ENCODE measurements around the gene JARID2. TPM values are rescaled to one million over a fixed set of nuclear protein-coding genes. Genes with fewer than 3 reads are reported as not detected.
A peak's percentile ranks its signal among the peaks of the same experiment; 100 is the strongest.

JARID2 gene
- total and polyA plus RNA-seq, 4 donors = 15.4 to 25.5 (median 23.1) TPM

- Histone ChIP-seq H3K27me3 (ENCODE audit: control insufficient read depth, insufficient read depth, low read length) (no peaks in the 10 kb centered on the region), H3K4me1 (ENCODE audit: control insufficient read depth, insufficient read depth, low read length) (peaks cover 4% of the 10 kb centered on the region), H3K36me3 (ENCODE audit: control insufficient read depth, insufficient read depth, low read length) (no peaks in the 10 kb centered on the region), H3K4me3 (ENCODE audit: low read depth, low read length) (no peak overlapping the region), H3K9me3 (ENCODE audit: control insufficient read depth, insufficient read depth, low read length) (no peaks in the 10 kb centered on the region), H3K27ac (ENCODE audit: low read depth, low read length) (no peak overlapping the region)
- DNase-seq (ENCODE audit: low read depth in 4 of 6, low spot score in 6 of 6) = no peak
- WGBS (ENCODE audit: insufficient coverage) = 95% methylated on average over 6 of the region's 9 CpGs
Measured at GRCh38 chr6:15452182-15452941, 206.5 kb downstream of the JARID2 start.

DNA sequence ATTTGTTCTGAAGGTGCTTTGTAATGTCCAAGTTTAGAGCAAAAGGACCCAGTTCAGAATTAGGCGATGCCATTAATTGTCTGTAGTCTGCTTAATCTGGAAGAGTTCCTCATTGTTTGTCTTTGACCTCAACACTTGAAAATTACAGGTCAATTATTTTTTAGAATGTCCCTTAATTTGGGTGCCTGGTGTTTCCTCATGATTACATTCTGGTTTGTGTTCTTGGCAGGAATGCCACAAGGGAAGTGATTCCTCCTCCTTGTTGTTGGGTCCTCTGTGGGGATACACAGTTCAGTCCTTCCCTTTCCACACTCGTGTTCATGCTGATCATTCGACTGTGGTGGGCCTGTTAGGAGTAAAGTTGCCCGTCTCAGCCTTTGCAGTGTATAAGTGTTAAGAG, 207.3 kb downstream of the JARID2 start:
- Histone ChIP-seq H3K4me3 (ENCODE audit: low read depth, low read length) (no peak overlapping the region), H3K27me3 (ENCODE audit: control insufficient read depth, insufficient read depth, low read length) (no peaks in the 10 kb centered on the region), H3K9me3 (ENCODE audit: control insufficient read depth, insufficient read depth, low read length) (no peaks in the 10 kb centered on the region), H3K27ac (ENCODE audit: low read depth, low read length) (no peak overlapping the region), H3K4me1 (ENCODE audit: control insufficient read depth, insufficient read depth, low read length) (peaks cover 4% of the 10 kb centered on the region), H3K36me3 (ENCODE audit: control insufficient read depth, insufficient read depth, low read length) (no peaks in the 10 kb centered on the region)
- DNase-seq (ENCODE audit: low read depth in 4 of 6, low spot score in 6 of 6) = no peak
- WGBS (ENCODE audit: insufficient coverage) = 100% methylated on average over 1 of the region's 4 CpGs

DNA sequence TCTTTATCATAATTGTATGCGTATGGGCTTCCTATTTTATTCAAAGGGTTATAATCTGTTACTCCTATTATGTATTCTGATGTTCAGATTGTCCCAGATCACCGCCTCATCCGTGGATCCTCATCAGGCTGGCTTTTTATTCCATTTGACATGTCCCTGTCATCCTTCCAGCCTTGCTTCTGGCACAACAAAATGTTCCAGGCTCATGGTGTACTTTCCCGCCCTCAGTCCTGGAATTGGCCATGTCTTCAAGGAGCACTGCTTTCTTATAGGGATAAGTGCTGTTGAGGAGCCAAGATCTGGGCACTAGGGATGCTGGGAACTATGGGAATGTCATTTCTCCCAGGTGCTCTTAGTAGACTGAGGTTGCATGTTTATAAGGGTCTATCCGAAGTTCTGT, 207.8 kb downstream of the JARID2 start:
- Histone ChIP-seq H3K4me3 (ENCODE audit: low read depth, low read length) (no peak overlapping the region), H3K9me3 (ENCODE audit: control insufficient read depth, insufficient read depth, low read length) (no peaks in the 10 kb centered on the region), H3K36me3 (ENCODE audit: control insufficient read depth, insufficient read depth, low read length) (no peaks in the 10 kb centered on the region), H3K4me1 (ENCODE audit: control insufficient read depth, insufficient read depth, low read length) (peaks cover 9% of the 10 kb centered on the region), H3K27ac (ENCODE audit: low read depth, low read length) (no peak overlapping the region), H3K27me3 (ENCODE audit: control insufficient read depth, insufficient read depth, low read length) (no peaks in the 10 kb centered on the region)
- no peak for DNase-seq (ENCODE audit: low read depth in 4 of 6, low spot score in 6 of 6)
- WGBS (ENCODE audit: insufficient coverage) = 92% methylated on average over 2 of the region's 5 CpGs

GRCh38 chr6:15456422-15456821, 210.6 kb downstream of the JARID2 start:
- Histone ChIP-seq H3K36me3 (ENCODE audit: control insufficient read depth, insufficient read depth, low read length) (no peaks in the 10 kb centered on the region), H3K4me3 (ENCODE audit: low read depth, low read length) (no peak overlapping the region), H3K9me3 (ENCODE audit: control insufficient read depth, insufficient read depth, low read length) (no peaks in the 10 kb centered on the region), H3K27me3 (ENCODE audit: control insufficient read depth, insufficient read depth, low read length) (no peaks in the 10 kb centered on the region), H3K4me1 (ENCODE audit: control insufficient read depth, insufficient read depth, low read length) (peaks cover 15% of the 10 kb centered on the region), H3K27ac (ENCODE audit: low read depth, low read length) (no peak overlapping the region)
- DNase-seq (ENCODE audit: low read depth in 4 of 6, low spot score in 6 of 6) = no peak
- WGBS (ENCODE audit: insufficient coverage) = no CpG with 5 or more reads among the region's 2 CpGs

- H3K36me3 ChIP-seq (ENCODE audit: control insufficient read depth, insufficient read depth, low read length) = no peaks in the 10 kb centered on the region
- DNase-seq (ENCODE audit: low read depth in 4 of 6, low spot score in 6 of 6) = no peak
- WGBS (ENCODE audit: insufficient coverage) = 64% methylated on average over 2 of the region's 4 CpGs
- H3K27me3 ChIP-seq (ENCODE audit: control insufficient read depth, insufficient read depth, low read length) = no peaks in the 10 kb centered on the region
- no peaks in the 10 kb centered on the region for H3K9me3 ChIP-seq (ENCODE audit: control insufficient read depth, insufficient read depth, low read length)
- H3K4me3 ChIP-seq (ENCODE audit: low read depth, low read length) = no peak overlapping the region
- H3K4me1 ChIP-seq (ENCODE audit: control insufficient read depth, insufficient read depth, low read length) = peaks cover 15% of the 10 kb centered on the region
- no peak overlapping the region for H3K27ac ChIP-seq (ENCODE audit: low read depth, low read length)
Measured at GRCh38 chr6:15457121-15457650, 211.3 kb downstream of the JARID2 start.

- H3K4me3 ChIP-seq (ENCODE audit: low read depth, low read length) = no peak overlapping the region
- no peaks in the 10 kb centered on the region for H3K9me3 ChIP-seq (ENCODE audit: control insufficient read depth, insufficient read depth, low read length)
- no peaks in the 10 kb centered on the region for H3K27me3 ChIP-seq (ENCODE audit: control insufficient read depth, insufficient read depth, low read length)
- no peak overlapping the region for H3K27ac ChIP-seq (ENCODE audit: low read depth, low read length)
- peaks cover 15% of the 10 kb centered on the region for H3K4me1 ChIP-seq (ENCODE audit: control insufficient read depth, insufficient read depth, low read length)
- DNase-seq (ENCODE audit: low read depth in 4 of 6, low spot score in 6 of 6) = peak in 2 of 6 donors; percentile 49 to 85
- H3K36me3 ChIP-seq (ENCODE audit: control insufficient read depth, insufficient read depth, low read length) = no peaks in the 10 kb centered on the region
- 7% methylated on average over 2 of the region's 14 CpGs for WGBS (ENCODE audit: insufficient coverage)
Measured at GRCh38 chr6:15458021-15458459, 212.2 kb downstream of the JARID2 start.

DNA sequence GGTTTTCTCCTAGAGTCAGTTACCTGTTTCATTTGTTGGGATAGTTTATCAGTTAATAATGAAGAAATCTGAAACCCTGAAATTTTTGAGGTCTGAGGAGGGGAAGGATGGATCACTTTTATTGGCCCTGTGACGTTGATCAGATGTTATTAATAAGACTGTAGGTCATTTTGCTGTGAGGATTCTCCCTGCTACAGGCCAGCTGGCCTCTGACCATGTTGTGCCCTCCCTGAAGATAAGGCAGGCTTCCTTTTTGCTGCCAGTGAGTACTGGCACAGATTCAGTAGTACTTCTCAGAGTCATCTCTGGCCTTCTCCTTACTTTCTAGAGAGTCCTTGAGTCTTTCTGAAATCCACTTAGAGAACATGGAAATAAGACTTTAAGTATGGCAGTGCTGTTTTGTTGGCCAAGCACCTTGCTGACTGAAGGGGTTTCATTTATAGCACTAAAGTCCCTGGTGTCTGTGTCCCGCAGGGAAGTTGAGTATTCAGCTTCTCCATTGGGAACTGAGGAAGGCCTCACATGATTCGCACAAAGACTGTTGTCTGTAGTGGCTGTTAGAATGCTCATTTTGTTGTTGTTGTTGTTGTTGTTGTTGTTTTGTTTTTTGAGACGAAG, 214.3 kb downstream of the JARID2 start:
- DNase-seq (ENCODE audit: low read depth in 4 of 6, low spot score in 6 of 6) = no peak
- no peak overlapping the region for H3K4me3 ChIP-seq (ENCODE audit: low read depth, low read length)
- no peaks in the 10 kb centered on the region for H3K27me3 ChIP-seq (ENCODE audit: control insufficient read depth, insufficient read depth, low read length)
- H3K27ac ChIP-seq (ENCODE audit: low read depth, low read length) = no peak overlapping the region
- H3K36me3 ChIP-seq (ENCODE audit: control insufficient read depth, insufficient read depth, low read length) = no peaks in the 10 kb centered on the region
- peaks cover 15% of the 10 kb centered on the region for H3K4me1 ChIP-seq (ENCODE audit: control insufficient read depth, insufficient read depth, low read length)
- 92% methylated on average over 2 of the region's 4 CpGs for WGBS (ENCODE audit: insufficient coverage)
- no peaks in the 10 kb centered on the region for H3K9me3 ChIP-seq (ENCODE audit: control insufficient read depth, insufficient read depth, low read length)

DNA sequence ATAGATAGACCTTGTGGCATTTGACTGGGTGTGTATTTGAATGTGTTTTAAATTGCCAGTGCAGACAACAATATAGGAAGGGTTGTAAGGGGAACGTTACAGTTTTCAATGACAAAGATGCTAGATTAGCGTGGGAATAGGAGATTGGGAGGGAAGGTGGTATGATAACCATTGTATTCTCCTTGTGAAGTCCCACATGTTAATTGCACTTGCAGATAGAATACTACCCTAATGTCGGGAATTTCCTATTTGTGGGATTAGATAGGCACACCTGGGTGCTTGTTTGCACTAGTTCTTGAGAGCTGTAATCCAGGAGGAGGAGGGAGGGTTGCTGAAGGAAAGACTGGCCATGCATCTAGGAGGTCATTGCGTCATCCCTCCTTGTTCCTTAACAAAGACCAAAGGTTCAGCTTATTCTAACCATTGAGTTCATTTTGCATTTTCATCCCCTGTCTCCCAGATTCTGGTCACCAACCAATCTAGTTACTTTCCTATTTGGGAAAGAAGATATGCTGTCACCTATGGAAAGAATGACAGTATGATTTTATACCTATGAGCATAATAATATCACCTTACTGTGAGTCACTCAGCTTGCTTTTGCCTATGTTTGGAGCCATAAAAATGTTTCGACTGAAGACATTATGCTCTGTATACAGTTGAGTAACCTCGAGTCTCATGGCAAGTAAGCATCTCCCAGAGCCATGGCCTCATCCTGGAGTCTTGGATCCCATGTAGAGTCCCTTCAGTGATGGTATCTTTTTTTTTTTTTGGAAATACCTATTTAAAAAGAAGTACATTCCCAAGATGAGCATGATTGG, 215.5 kb downstream of the JARID2 start:
- no peak overlapping the region for H3K27ac ChIP-seq (ENCODE audit: low read depth, low read length)
- H3K36me3 ChIP-seq (ENCODE audit: control insufficient read depth, insufficient read depth, low read length) = no peaks in the 10 kb centered on the region
- H3K4me1 ChIP-seq (ENCODE audit: control insufficient read depth, insufficient read depth, low read length) = peaks cover 15% of the 10 kb centered on the region
- WGBS (ENCODE audit: insufficient coverage) = 67% methylated on average over 1 of the region's 6 CpGs
- H3K27me3 ChIP-seq (ENCODE audit: control insufficient read depth, insufficient read depth, low read length) = no peaks in the 10 kb centered on the region
- H3K9me3 ChIP-seq (ENCODE audit: control insufficient read depth, insufficient read depth, low read length) = no peaks in the 10 kb centered on the region
- no peak for DNase-seq (ENCODE audit: low read depth in 4 of 6, low spot score in 6 of 6)
- no peak overlapping the region for H3K4me3 ChIP-seq (ENCODE audit: low read depth, low read length)

GRCh38 chr6:15462256-15462655, 216.4 kb downstream of the JARID2 start:
- WGBS (ENCODE audit: insufficient coverage) = 51% methylated on average over 2 of the region's 4 CpGs
- no peak for DNase-seq (ENCODE audit: low read depth in 4 of 6, low spot score in 6 of 6)
- Histone ChIP-seq H3K4me1 (ENCODE audit: control insufficient read depth, insufficient read depth, low read length) (peaks cover 15% of the 10 kb centered on the region), H3K4me3 (ENCODE audit: low read depth, low read length) (no peak overlapping the region), H3K36me3 (ENCODE audit: control insufficient read depth, insufficient read depth, low read length) (no peaks in the 10 kb centered on the region), H3K27ac (ENCODE audit: low read depth, low read length) (no peak overlapping the region), H3K27me3 (ENCODE audit: control insufficient read depth, insufficient read depth, low read length) (no peaks in the 10 kb centered on the region), H3K9me3 (ENCODE audit: control insufficient read depth, insufficient read depth, low read length) (no peaks in the 10 kb centered on the region)
